ENCODE data around the gene PDXDC1.
"Not testable (repeated sequence)": the region's sequence is repeated elsewhere in the genome, so short reads cannot be mapped to it uniquely, and the experiment has no call there.

Gene PDXDC1

GRCh38 chr16:15135483-15136360, 160.9 kb downstream of the PDXDC1 start:
- DNase-seq: not testable (repeated sequence)

GRCh38 chr16:15137514-15137913, 162.7 kb downstream of the PDXDC1 start:
- not testable (repeated sequence) for DNase-seq

- not testable (repeated sequence) for DNase-seq
Observed at GRCh38 chr16:15140444-15141365, 165.9 kb downstream of the PDXDC1 start.

- no peak for DNase-seq
Observed at GRCh38 chr16:15141586-15141985, 166.8 kb downstream of the PDXDC1 start.

- not testable (repeated sequence) for DNase-seq
Observed at GRCh38 chr16:15142107-15142890, 167.5 kb downstream of the PDXDC1 start.

- not testable (repeated sequence) for DNase-seq
Observed at GRCh38 chr16:15142891-15143600, 168.2 kb downstream of the PDXDC1 start.

- DNase-seq: not testable (repeated sequence)
Observed at GRCh38 chr16:15143601-15144091, 168.8 kb downstream of the PDXDC1 start.

GRCh38 chr16:15144092-15144631, 169.3 kb downstream of the PDXDC1 start:
- not testable (repeated sequence) for DNase-seq

GRCh38 chr16:15144781-15145417, 170.1 kb downstream of the PDXDC1 start:
- DNase-seq: not testable (repeated sequence)

GRCh38 chr16:15145418-15146263, 170.8 kb downstream of the PDXDC1 start:
- DNase-seq: not testable (repeated sequence)

GRCh38 chr16:15146264-15146662, 171.4 kb downstream of the PDXDC1 start:
- DNase-seq: not testable (repeated sequence)

- DNase-seq: not testable (repeated sequence)
Observed at GRCh38 chr16:15148831-15149230, 174.0 kb downstream of the PDXDC1 start.

- not testable (repeated sequence) for DNase-seq
Observed at GRCh38 chr16:15149260-15149659, 174.4 kb downstream of the PDXDC1 start.

GRCh38 chr16:15154005-15154404, 179.2 kb downstream of the PDXDC1 start:
- peak; percentile 25 for DNase-seq

GRCh38 chr16:15154650-15155562, 180.1 kb downstream of the PDXDC1 start:
- peak; percentile 87 for DNase-seq

GRCh38 chr16:15157644-15158043, 182.8 kb downstream of the PDXDC1 start:
- not testable (repeated sequence) for DNase-seq

- not testable (repeated sequence) for DNase-seq
Observed at GRCh38 chr16:15159671-15160070, 184.8 kb downstream of the PDXDC1 start.

- DNase-seq: not testable (repeated sequence)
Observed at GRCh38 chr16:15160571-15160970, 185.7 kb downstream of the PDXDC1 start.

GRCh38 chr16:15163055-15163454, 188.2 kb downstream of the PDXDC1 start:
- not testable (repeated sequence) for DNase-seq

Data from CD4-positive, alpha-beta T cell treated with Interleukin-17A for 4 hours (primary cell).